A375 (cell line): ENCODE results near the gene TARBP2. TPM values are rescaled to one million over a fixed set of nuclear protein-coding genes. Genes with fewer than 3 reads are reported as not detected.

ENCODE experiments used
- small RNA-seq: library from RNA; depleted of rRNA; stranded (forward); fragments of <200 nt; gene quantifications from one replicate; pipeline ENCODE3, GENCODE V24; 2014
- total RNA-seq: library from RNA; depleted of rRNA; stranded (reverse); fragments of >200 nt; shearing (Covaris generic); gene quantifications from 2 replicates; pipeline ENCODE4 v1.2.3, GENCODE V29; 2014; rRNA removed

The TARBP2 gene
- 56.9 and 68.1 TPM in 2 replicates for total RNA-seq

GRCh38 chr12:53500776-53501614 lies at the start of gene TARBP2:
TSS of gene TARBP2 (plus strand) at chr12:53501283. CDS start at chr12:53501409, 126 bp downstream.

GRCh38 chr12:53451661-53452158 lies 49.4 kb upstream of the TARBP2 start, which contains the start of gene PCBP2:
TSS of gene PCBP2 (plus strand) at chr12:53452102. CDS start at chr12:53454801, 2,699 bp downstream.

GRCh38 chr12:53499266-53500141 lies 1.6 kb upstream of the TARBP2 start, which contains the start of gene MAP3K12:
TSS of gene MAP3K12 (minus strand) at chr12:53499458. CDS start at chr12:53487391, 12,067 bp downstream.

GRCh38 chr12:53506881-53507602 lies 6.0 kb downstream of the TARBP2 start, which contains the start of gene NPFF:
TSS of gene NPFF (minus strand) at chr12:53507484. CDS start at chr12:53507474, 10 bp downstream.

Small RNAs within 50 kb of the gene (small RNA-seq; reads per million reads assigned to genes)
- gene AC023509.3, result not detected

Other genes starting within 250 kb of the TARBP2 start
- 26.7 and 33.5 TPM in 2 replicates for gene ESPL1, start 233.0 kb upstream of the TARBP2 start, total RNA-seq
- 589 and 598 TPM in 2 replicates for gene PFDN5, start 205.7 kb upstream of the TARBP2 start, total RNA-seq
- 120 and 144 TPM in 2 replicates for gene MYG1, start 201.6 kb upstream of the TARBP2 start, total RNA-seq
- gene AAAS, start 179.7 kb upstream of the TARBP2 start, total RNA-seq, result 84.0 and 85.4 TPM in 2 replicates
- not detected in 2 replicates for gene SP7, start 164.9 kb upstream of the TARBP2 start, total RNA-seq
- 47.5 and 58.1 TPM in 2 replicates for gene SP1, start 121.1 kb upstream of the TARBP2 start, total RNA-seq
- not detected in 2 replicates for gene AMHR2, start 77.4 kb upstream of the TARBP2 start, total RNA-seq
- gene PRR13, start 59.5 kb upstream of the TARBP2 start, total RNA-seq, result 39.5 and 44.1 TPM in 2 replicates
- 215 and 216 TPM in 2 replicates for gene PCBP2, start 49.2 kb upstream of the TARBP2 start, total RNA-seq
- gene MAP3K12, start 1.8 kb upstream of the TARBP2 start, total RNA-seq, result 28.9 and 31.1 TPM in 2 replicates
- not detected in 2 replicates for gene NPFF, start 6.2 kb downstream of the TARBP2 start, total RNA-seq
- 7.8 and 12.2 TPM in 2 replicates for gene ATF7, start 125.1 kb downstream of the TARBP2 start, total RNA-seq
- gene ATP5MC2, start 174.8 kb downstream of the TARBP2 start, total RNA-seq, result 390 and 448 TPM in 2 replicates
- 43.5 and 47.8 TPM in 2 replicates for gene CALCOCO1, start 226.2 kb downstream of the TARBP2 start, total RNA-seq